Suprapubic skin (tissue), 4 donors: Measurements from ENCODE around the gene IGFBP6. TPM values are rescaled to one million over a fixed set of nuclear protein-coding genes. Genes with fewer than 3 reads are reported as not detected.

Experiments
- DNase-seq, 2 donors: peaks; one replicate each; pipeline ENCODE4 v3.0.0-alpha.2; 2019; ENCODE audit warnings: low spot score in 2 of 2
- H3K27ac ChIP-seq: fragments of 200-600 bp; sonication (generic); one replicate; pipeline ENCODE4 v1.5.1; 2019
- H3K27me3 ChIP-seq: fragments of 200-600 bp; sonication (generic); one replicate; pipeline ENCODE4 v1.5.1; 2019
- H3K36me3 ChIP-seq: fragments of 200-600 bp; sonication (generic); one replicate; pipeline ENCODE4 v1.5.1; 2019
- H3K4me1 ChIP-seq: fragments of 200-600 bp; sonication (generic); one replicate; pipeline ENCODE4 v1.5.1; 2019
- H3K4me3 ChIP-seq: fragments of 200-600 bp; sonication (generic); one replicate; pipeline ENCODE4 v1.5.1; 2019; ENCODE audit warnings: mild to moderate bottlenecking
- H3K9me3 ChIP-seq: fragments of 200-600 bp; sonication (generic); one replicate; pipeline ENCODE4 v1.5.1; 2019
- EP300 ChIP-seq: sonication (generic); formaldehyde crosslinking; IDR thresholded peaks from one replicate; pipeline ENCODE4 v1.6.1; 2017; ENCODE audit warnings: antibody characterized with exemption
- POLR2A ChIP-seq, 2 donors: fragments of 450-650 bp; IDR thresholded peaks; one replicate each; pipeline ENCODE4 v1.6.1; 2017; ENCODE audit warnings: antibody characterized with exemption in 2 of 2, mild to moderate bottlenecking in 2 of 2, moderate library complexity in 2 of 2
- POLR2AphosphoS5 ChIP-seq, 3 donors: sonication (generic); formaldehyde crosslinking; IDR thresholded peaks; one replicate each; pipeline ENCODE4 v1.6.1; 2017; ENCODE audit warnings: antibody characterized with exemption in 3 of 3
- WGBS: methylation state at CpG from one replicate; pipeline ENCODE4 v1.1.5; 2018; 5-methylcytosine and 5-hydroxymethylcytosine counted together
- total RNA-seq, 4 donors: library from RNA; depleted of rRNA; stranded (reverse); fragments of >200 nt; gene quantifications; one replicate each; pipeline ENCODE4 v1.1.0, GENCODE V29; 2016
- TF ChIP-seq, protein P1 (sequence below), 2 donors: fragments of 200-600 bp in 1 of 2; fragments of 450-650 bp in 1 of 2; sonication (generic) in 1 of 2; IDR thresholded peaks; one replicate each; pipeline ENCODE4 v1.5.1; 2016 to 2019; ENCODE audit warnings: antibody characterized with exemption in 2 of 2, mild to moderate bottlenecking in 1 of 2, moderate library complexity in 1 of 2

Gene IGFBP6
- total RNA-seq, 4 donors from 2014 or later: 19.2 to 97.0 (median 59.6) TPM

DNA sequence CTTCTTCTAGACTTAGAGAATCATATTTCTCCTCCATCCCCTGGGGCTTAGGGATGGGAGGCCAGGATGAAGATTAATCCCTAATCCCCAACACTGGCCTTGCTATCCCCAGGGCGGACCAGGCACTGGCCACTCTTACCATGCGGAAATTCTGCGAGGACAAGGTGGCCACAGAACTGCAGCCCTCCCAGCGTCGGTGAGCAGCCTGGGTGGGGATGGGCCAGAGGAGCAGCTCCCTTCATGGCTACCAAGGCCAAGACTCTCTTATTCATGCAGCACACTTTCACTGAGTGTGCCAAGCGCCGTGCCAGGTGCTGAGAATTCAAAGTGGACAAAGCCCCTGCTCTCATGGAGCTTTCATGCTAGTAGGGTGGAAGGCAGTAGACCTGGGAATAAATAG is 40.6 kb upstream of the IGFBP6 start:
- no peak overlapping the region for H3K27ac ChIP-seq
- peak in 1 of 2 donors; percentile 37 for DNase-seq
- peaks cover 59% of the 10 kb centered on the region for H3K36me3 ChIP-seq
- 92% methylated on average over 7 of the region's 7 CpGs for WGBS
- no peak for TF ChIP-seq POLR2A (IDR thresholded peaks at IDR 0.05)
- no peak for TF ChIP-seq POLR2AphosphoS5 (IDR thresholded peaks at IDR 0.05)
- no peak for TF ChIP-seq EP300
- TF ChIP-seq, protein P1, sequence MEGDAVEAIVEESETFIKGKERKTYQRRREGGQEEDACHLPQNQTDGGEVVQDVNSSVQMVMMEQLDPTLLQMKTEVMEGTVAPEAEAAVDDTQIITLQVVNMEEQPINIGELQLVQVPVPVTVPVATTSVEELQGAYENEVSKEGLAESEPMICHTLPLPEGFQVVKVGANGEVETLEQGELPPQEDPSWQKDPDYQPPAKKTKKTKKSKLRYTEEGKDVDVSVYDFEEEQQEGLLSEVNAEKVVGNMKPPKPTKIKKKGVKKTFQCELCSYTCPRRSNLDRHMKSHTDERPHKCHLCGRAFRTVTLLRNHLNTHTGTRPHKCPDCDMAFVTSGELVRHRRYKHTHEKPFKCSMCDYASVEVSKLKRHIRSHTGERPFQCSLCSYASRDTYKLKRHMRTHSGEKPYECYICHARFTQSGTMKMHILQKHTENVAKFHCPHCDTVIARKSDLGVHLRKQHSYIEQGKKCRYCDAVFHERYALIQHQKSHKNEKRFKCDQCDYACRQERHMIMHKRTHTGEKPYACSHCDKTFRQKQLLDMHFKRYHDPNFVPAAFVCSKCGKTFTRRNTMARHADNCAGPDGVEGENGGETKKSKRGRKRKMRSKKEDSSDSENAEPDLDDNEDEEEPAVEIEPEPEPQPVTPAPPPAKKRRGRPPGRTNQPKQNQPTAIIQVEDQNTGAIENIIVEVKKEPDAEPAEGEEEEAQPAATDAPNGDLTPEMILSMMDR (IDR thresholded peaks at IDR 0.05): no peak
- H3K9me3 ChIP-seq: no peaks in the 10 kb centered on the region
- H3K27me3 ChIP-seq: no peaks in the 10 kb centered on the region
- H3K4me1 ChIP-seq: peaks cover 63% of the 10 kb centered on the region
- H3K4me3 ChIP-seq: no peak overlapping the region

DNA sequence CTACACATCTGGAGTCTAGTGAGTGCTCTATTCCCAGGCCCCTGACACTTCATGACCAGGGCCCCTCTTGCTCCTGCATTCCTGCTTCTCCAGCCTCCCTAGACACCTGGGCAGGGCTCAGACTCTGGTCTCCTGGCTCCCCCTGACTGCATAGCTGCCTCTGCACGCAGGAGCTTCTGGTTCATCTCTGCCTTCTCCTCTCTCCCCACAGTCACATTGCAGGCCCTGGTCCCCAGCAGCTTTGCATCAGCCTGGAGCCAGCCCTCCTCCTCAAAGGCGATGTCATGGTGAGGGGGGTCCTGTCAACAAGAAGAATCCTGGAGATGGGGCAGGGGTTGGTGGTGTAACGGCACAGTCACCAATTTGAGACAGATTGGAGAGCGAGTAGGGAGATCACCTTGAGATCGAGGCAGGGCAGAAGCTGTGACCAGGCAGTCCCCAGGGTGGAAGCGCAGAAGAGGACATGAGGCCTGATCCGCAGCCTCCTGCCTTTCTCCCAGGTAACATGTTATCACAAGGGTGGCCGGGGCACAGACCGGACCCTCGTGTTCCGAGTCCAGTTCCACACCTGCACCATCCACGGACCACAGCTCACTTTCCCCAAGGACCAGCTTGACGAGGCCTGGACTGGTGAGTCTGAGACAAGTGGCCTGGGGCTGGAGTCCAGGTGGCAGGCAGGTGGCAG is 39.5 kb upstream of the IGFBP6 start:
- no peak overlapping the region for H3K27ac ChIP-seq
- 90% methylated on average over 13 of the region's 13 CpGs for WGBS
- TF ChIP-seq EP300: no peak
- TF ChIP-seq, protein P1 (IDR thresholded peaks at IDR 0.05): no peak
- no peak for TF ChIP-seq POLR2AphosphoS5 (IDR thresholded peaks at IDR 0.05)
- TF ChIP-seq POLR2A (IDR thresholded peaks at IDR 0.05): no peak
- peak in 1 of 2 donors; percentile 64 for DNase-seq
- H3K4me3 ChIP-seq: no peak overlapping the region
- H3K4me1 ChIP-seq: peaks cover 63% of the 10 kb centered on the region
- peaks cover 70% of the 10 kb centered on the region for H3K36me3 ChIP-seq
- no peaks in the 10 kb centered on the region for H3K27me3 ChIP-seq
- no peaks in the 10 kb centered on the region for H3K9me3 ChIP-seq

DNA sequence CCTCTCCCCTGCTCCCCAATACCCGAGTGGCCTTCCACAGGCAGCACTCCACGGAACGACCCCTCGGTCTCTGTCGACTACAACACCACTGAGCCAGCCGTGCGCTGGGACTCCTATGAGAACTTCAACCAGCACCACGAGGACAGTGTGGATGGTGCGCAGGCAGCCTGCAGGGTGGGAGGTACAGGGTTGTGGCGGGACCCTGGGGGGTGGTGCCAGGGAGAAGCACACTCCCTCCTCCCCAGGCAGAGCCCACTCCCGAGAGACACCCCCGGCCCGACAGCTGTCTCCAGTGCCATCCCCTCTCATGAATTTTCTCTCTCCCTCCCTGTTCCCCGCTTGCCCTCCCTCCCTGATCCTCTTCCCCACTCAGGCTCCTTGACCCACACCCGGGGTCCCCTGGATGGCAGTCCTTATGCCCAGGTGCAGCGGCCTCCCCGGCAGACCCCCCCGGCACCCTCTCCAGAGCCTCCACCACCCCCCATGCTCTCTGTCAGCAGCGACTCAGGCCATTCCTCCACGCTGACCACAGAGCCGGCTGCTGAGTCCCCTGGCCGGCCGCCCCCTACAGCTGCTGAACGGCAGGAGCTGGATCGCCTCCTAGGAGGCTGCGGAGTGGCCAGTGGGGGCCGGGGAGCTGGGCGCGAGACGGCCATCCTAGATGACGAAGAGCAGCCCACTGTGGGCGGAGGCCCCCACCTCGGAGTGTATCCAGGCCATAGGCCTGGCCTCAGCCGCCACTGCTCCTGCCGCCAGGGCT is 38.6 kb upstream of the IGFBP6 start:
- TF ChIP-seq, protein P1 (IDR thresholded peaks at IDR 0.05): no peak
- TF ChIP-seq POLR2AphosphoS5 (IDR thresholded peaks at IDR 0.05) (no peak), EP300 (no peak), POLR2A (IDR thresholded peaks at IDR 0.05) (no peak)
- DNase-seq: peak; percentile 66 to 79
- H3K27ac ChIP-seq: no peak overlapping the region
- WGBS: 85% methylated on average over 25 of the region's 35 CpGs
- peaks cover 63% of the 10 kb centered on the region for H3K4me1 ChIP-seq
- no peak overlapping the region for H3K4me3 ChIP-seq
- H3K9me3 ChIP-seq: no peaks in the 10 kb centered on the region
- H3K27me3 ChIP-seq: no peaks in the 10 kb centered on the region
- peaks cover 79% of the 10 kb centered on the region for H3K36me3 ChIP-seq

DNA sequence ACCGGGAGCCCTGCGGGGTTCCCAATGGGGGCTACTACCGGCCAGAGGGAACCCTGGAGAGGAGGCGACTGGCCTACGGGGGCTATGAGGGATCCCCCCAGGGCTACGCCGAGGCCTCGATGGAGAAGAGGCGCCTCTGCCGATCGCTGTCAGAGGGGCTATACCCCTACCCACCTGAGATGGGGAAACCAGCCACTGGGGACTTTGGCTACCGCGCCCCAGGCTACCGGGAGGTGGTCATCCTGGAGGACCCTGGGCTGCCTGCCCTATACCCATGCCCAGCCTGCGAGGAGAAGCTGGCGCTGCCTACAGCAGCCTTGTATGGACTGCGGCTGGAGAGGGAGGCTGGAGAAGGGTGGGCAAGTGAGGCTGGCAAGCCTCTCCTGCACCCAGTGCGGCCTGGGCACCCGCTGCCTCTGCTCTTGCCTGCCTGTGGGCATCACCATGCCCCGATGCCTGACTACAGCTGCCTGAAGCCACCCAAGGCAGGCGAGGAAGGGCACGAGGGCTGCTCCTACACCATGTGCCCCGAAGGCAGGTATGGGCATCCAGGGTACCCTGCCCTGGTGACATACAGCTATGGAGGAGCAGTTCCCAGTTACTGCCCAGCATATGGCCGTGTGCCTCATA is 37.9 kb upstream of the IGFBP6 start:
- no peaks in the 10 kb centered on the region for H3K27me3 ChIP-seq
- WGBS: 80% methylated on average over 8 of the region's 24 CpGs
- peak overlapping the region; percentile 18 for H3K27ac ChIP-seq
- no peak for TF ChIP-seq POLR2A (IDR thresholded peaks at IDR 0.05)
- TF ChIP-seq, protein P1 (IDR thresholded peaks at IDR 0.05): no peak
- no peak for TF ChIP-seq EP300
- TF ChIP-seq POLR2AphosphoS5 (IDR thresholded peaks at IDR 0.05): no peak
- DNase-seq: peak in 1 of 2 donors; percentile 80
- peaks cover 85% of the 10 kb centered on the region for H3K36me3 ChIP-seq
- H3K4me3 ChIP-seq: no peak overlapping the region
- no peaks in the 10 kb centered on the region for H3K9me3 ChIP-seq
- H3K4me1 ChIP-seq: peaks cover 66% of the 10 kb centered on the region
